Hematopoietic multipotent progenitor cell treated with erythropoietin and hydrocortisone succinate and interleukin-3 and kit ligand, for 4 days (in vitro differentiated cells): ENCODE data around the gene HECW1.
A peak's percentile ranks its signal among the peaks of the same experiment; 100 is the strongest.
"Not testable (repeated sequence)": the region's sequence is repeated elsewhere in the genome, so short reads cannot be mapped to it uniquely, and the experiment has no call there.

ENCODE experiments used
- DNase-seq: peaks from one replicate; pipeline ENCODE4 v3.0.0-alpha.2; 2015

Gene HECW1

GRCh38 chr7:43311694-43312093 lies 199.2 kb downstream of the HECW1 start:
- DNase-seq = no peak

- no peak for DNase-seq
Observed at GRCh38 chr7:43313628-43314378, 201.4 kb downstream of the HECW1 start.

GRCh38 chr7:43314379-43315158 lies 202.1 kb downstream of the HECW1 start:
- DNase-seq = peak; percentile 44

- DNase-seq = no peak
Observed at GRCh38 chr7:43317075-43317474, 204.6 kb downstream of the HECW1 start.

- peak; percentile 12 for DNase-seq
Observed at GRCh38 chr7:43318188-43318770, 205.8 kb downstream of the HECW1 start.

- no peak for DNase-seq
Observed at GRCh38 chr7:43325595-43325994, 213.1 kb downstream of the HECW1 start.

GRCh38 chr7:43328336-43328735 lies 215.9 kb downstream of the HECW1 start:
- no peak for DNase-seq

GRCh38 chr7:43328785-43329380 lies 216.4 kb downstream of the HECW1 start:
- no peak for DNase-seq

GRCh38 chr7:43332193-43332796 lies 219.8 kb downstream of the HECW1 start:
- DNase-seq = no peak

GRCh38 chr7:43337191-43337590 lies 224.7 kb downstream of the HECW1 start:
- no peak for DNase-seq

GRCh38 chr7:43337811-43338210 lies 225.4 kb downstream of the HECW1 start:
- DNase-seq = no peak

- DNase-seq = no peak
Observed at GRCh38 chr7:43341132-43341531, 228.7 kb downstream of the HECW1 start.

GRCh38 chr7:43343417-43343816 lies 231.0 kb downstream of the HECW1 start:
- not testable (repeated sequence) for DNase-seq

- DNase-seq = not testable (repeated sequence)
Observed at GRCh38 chr7:43345696-43346095, 233.2 kb downstream of the HECW1 start.

- DNase-seq = no peak
Observed at GRCh38 chr7:43351683-43352082, 239.2 kb downstream of the HECW1 start.

GRCh38 chr7:43353902-43354301 lies 241.5 kb downstream of the HECW1 start:
- no peak for DNase-seq

GRCh38 chr7:43362652-43363034 lies 250.2 kb downstream of the HECW1 start:
- peak; percentile 4 for DNase-seq

- peak; percentile 12 for DNase-seq
Observed at GRCh38 chr7:43363035-43363791, 250.8 kb downstream of the HECW1 start.

- no peak for DNase-seq
Observed at GRCh38 chr7:43364391-43364790, 251.9 kb downstream of the HECW1 start.

- DNase-seq = no peak
Observed at GRCh38 chr7:43372676-43373355, 260.4 kb downstream of the HECW1 start.

GRCh38 chr7:43377196-43377960 lies 264.9 kb downstream of the HECW1 start:
- no peak for DNase-seq
